Gastrocnemius medialis (tissue), 4 donors: Measurements from ENCODE around the gene DIPK1B.

ENCODE experiments used
- CTCF ChIP-seq, 5 experiments: fragments of 450-650 bp in 3 of 5; fragments of 200-600 bp in 2 of 5; sonication (generic) in 2 of 5; IDR thresholded peaks in 4 of 5; conservative IDR thresholded peaks in 1 of 5; 1 replicate in 4 of 5; 2 replicates in 1 of 5; pipeline ENCODE4 v1.5.1; 2016 to 2019; ENCODE audit warnings: antibody characterized with exemption in 5 of 5, mild to moderate bottlenecking in 3 of 5, moderate library complexity in 3 of 5
- POLR2A ChIP-seq, 2 donors: fragments of 450-650 bp; IDR thresholded peaks; one replicate each; pipeline ENCODE4 v1.6.1; 2017; ENCODE audit warnings: antibody characterized with exemption in 2 of 2, mild to moderate bottlenecking in 2 of 2, moderate library complexity in 2 of 2

- TF ChIP-seq CTCF (IDR thresholded peaks at IDR 0.05 in 4 of 5, conservative IDR thresholded peaks at IDR 0.05 in 1 of 5) = no peak
- no peak for TF ChIP-seq POLR2A (IDR thresholded peaks at IDR 0.05)
These were observed 47.3 kb downstream of the DIPK1B start for GRCh38 chr9:136759436-136760325.
